GM18951 (cell line): ENCODE measurements around the gene NTNG1.
"Not testable (repeated sequence)": the region's sequence is repeated elsewhere in the genome, so short reads cannot be mapped to it uniquely, and the experiment has no call there.

Source experiments
- POLR2A ChIP-seq: IDR thresholded peaks from 4 replicates; pipeline ENCODE4 v1.6.1; 2011; ENCODE audit warnings: mild to moderate bottlenecking; ENCODE audit not compliant: insufficient read length, insufficient read depth; ENCODE audit errors: extremely low read depth
- in situ Hi-C: fragments of 300-500 bp; cut with MboI; formaldehyde crosslinking; loops from one replicate; pipeline ENCODE4 v1.12.0; 2022; ENCODE audit warnings: low sequenced_read_pairs, mixed read lengths, inconsistent platforms; ENCODE audit not compliant: unreplicated experiment

Gene NTNG1

DNA sequence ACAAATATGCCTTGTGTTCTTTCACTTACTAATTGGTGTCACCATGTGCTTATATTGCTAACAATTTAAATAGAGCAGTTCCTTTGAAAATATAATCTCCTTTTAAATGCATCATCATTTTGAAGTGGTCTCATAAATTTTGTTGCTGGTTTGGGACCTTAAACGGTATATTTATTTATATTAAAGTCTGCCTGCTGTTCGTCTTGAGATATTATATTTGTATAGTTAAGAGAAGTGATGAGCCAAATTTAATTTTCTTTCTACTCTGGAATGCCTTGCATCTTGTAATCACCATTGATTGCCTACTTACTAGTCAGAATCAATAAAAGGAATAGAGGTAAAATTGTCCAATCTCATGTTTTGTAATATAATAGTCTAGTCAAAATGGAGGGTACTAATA, 91.6 kb downstream of the NTNG1 start:
- no peak for TF ChIP-seq POLR2A
- in situ Hi-C loops = no loop called here

- in situ Hi-C loops = not testable (repeated sequence)
Measured at GRCh38 chr1:107236760-107237159, 95.9 kb downstream of the NTNG1 start.

DNA sequence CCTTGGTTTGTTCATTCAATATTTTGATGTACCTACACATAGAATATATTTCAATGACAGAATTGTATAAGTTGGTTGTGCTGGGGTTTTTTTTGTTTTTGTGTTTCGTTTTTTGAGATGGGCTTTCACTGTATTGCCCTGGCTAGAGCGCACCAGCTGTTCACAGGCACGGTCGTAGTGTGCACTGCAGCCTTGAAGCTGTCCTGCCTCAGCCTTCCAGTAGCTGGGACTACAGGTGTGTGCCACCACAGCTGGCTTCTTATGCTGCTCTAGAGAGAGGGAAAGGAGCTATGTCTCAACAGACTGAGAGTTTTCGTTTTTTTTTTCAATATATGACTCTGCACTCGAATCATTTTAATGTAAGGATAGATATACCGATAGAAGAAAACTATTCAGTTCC, 102.6 kb downstream of the NTNG1 start:
- in situ Hi-C loops = no loop called here
- TF ChIP-seq POLR2A = no peak

GRCh38 chr1:107244709-107245500, 104.1 kb downstream of the NTNG1 start:
- in situ Hi-C loops = no loop called here
- TF ChIP-seq POLR2A = no peak

- in situ Hi-C loops = no loop called here
- no peak for TF ChIP-seq POLR2A
Measured at GRCh38 chr1:107246775-107247345, 106.0 kb downstream of the NTNG1 start.

- no peak for TF ChIP-seq POLR2A
Measured at GRCh38 chr1:107247679-107248078, 106.8 kb downstream of the NTNG1 start.

GRCh38 chr1:107250169-107250568, 109.3 kb downstream of the NTNG1 start:
- no peak for TF ChIP-seq POLR2A
- in situ Hi-C loops = no loop called here

More at GRCh38 chr1:107247679-107248078, 106.8 kb downstream of the NTNG1 start:
- in situ Hi-C loops = no loop called here

DNA sequence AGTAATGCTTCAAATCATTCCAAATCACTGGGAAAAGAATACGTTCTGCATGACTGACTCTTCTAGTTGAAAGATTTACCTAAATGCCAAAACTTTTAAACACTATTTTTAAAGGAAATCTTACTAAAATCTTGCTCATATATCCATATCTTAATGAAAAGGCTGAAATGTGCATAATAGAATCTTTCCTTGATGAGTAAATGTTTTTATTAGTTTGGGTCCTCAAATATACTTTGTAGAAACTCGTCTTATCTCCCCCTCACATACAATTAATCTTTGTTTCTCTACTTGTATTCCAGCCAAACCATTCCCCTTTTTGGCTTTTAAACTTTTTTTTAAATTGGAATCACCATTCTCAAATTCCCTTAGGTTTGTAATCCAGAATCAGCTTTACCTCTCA, 110.2 kb downstream of the NTNG1 start:
- in situ Hi-C loops = no loop called here
- TF ChIP-seq POLR2A = no peak

DNA sequence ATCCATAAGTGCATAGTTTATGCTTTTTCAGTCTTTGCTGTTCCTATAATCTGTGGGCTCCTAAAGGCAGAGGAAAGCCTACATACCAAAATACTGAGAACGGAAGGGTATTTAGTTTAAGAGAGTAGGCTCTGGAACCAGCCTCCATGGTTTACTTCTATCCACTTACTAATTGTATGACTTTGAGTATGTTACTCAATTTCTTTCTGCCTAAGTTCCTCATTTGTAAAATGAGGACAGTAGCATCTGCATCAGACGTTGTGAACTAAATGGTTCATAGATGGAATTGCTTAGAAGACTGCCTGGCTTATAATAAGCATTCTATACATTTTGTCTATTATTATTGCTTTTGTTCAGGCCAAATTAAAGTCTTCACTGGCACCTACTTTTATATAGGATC, 111.0 kb downstream of the NTNG1 start:
- in situ Hi-C loops = no loop called here
- no peak for TF ChIP-seq POLR2A

DNA sequence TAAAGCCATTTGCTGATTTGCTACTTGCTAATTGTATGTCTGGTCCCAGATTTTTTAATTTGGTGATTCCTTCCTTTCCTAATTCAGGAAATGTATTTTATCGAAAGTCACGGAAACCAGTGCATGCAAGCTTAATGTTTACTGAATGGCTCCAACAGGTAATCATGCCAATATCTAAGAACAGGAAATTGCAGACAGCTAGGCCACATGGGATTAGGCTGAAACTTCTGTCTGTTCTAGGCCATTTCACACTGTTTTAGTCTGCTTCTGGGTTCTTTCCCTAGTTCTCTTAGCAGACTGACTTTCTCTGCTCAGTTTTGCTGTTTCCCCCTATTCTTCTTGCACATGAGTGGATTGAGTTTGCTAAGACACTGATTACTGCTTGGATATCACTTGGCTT, 111.4 kb downstream of the NTNG1 start:
- in situ Hi-C loops = no loop called here
- TF ChIP-seq POLR2A = no peak

DNA sequence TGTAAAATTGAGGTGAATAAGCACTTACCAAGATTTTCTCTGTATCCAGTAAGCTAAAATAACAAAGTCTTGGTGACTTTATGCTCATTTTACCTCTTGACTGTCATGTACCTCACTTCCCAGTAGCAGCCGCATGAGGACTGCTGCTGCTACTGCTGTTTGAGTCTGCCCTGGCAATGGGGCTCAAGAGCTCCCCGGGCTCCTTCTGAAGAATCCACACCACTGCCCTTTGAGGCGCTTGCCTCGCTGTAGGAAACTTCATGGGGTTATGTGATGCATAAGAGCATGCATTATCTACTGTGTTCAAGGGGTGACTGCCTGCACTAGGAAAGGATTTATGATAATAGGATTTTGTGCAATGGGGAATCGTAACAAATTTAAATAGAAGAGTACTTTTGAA, 113.5 kb downstream of the NTNG1 start:
- no peak for TF ChIP-seq POLR2A
- in situ Hi-C loops = no loop called here

DNA sequence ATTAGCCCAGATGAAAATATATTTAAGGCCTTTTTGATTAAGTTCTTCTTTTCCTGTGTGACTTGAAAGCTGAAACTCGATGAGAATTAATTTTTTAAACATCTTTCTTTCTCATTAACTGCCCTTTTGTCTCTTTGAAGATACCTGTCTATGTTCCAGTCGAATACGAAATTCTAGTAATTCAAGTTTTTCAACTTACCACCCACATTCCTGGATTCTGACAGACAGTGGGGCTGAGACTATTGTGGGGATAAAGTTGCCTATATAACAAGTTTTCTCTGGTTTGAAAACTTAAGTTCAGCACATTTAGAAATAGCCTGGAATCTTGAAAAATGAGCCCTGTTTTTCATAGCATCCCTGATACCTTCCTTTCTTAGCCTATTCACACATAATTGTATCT, 114.6 kb downstream of the NTNG1 start:
- TF ChIP-seq POLR2A = no peak
- in situ Hi-C loops = no loop called here

- in situ Hi-C loops = no loop called here
- no peak for TF ChIP-seq POLR2A
Measured at GRCh38 chr1:107262467-107263286, 121.8 kb downstream of the NTNG1 start.
